CD4-positive, alpha-beta memory T cell (primary cell): ENCODE data around the gene TIMM44. TPM values are rescaled to one million over a fixed set of nuclear protein-coding genes. Genes with fewer than 3 reads are reported as not detected.

Experiments used
- CTCF ChIA-PET: fragments of 350-600 bp; sonication (Branson Sonifier 250); formaldehyde crosslinking; loops from one replicate; lab custom pipeline; 2021; ENCODE audit warnings: inconsistent platforms; ENCODE audit not compliant: partially characterized antibody; lab: Charles Lee
- POLR2A ChIA-PET: fragments of 350-600 bp; sonication (Branson Sonifier 250); formaldehyde crosslinking; loops from one replicate; lab custom pipeline; 2021; ENCODE audit not compliant: partially characterized antibody; lab: Charles Lee
- DNase-seq, 5 donors: peaks; one replicate each; pipeline versions ENCODE4 v3.0.0 to v3.0.0-alpha.2; 2020 to 2022; ENCODE audit warnings: mixed read lengths in 1 of 5
- H3K27ac ChIP-seq: one replicate; pipeline ENCODE4 v1.7.0; 2013; ENCODE audit warnings: low read depth, low read length
- H3K27me3 ChIP-seq: 2 replicates; pipeline ENCODE4 v1.7.0; 2013; ENCODE audit warnings: mild to moderate bottlenecking, low read length, moderate library complexity; ENCODE audit not compliant: insufficient read depth
- H3K36me3 ChIP-seq: 2 replicates; pipeline ENCODE4 v1.7.0; 2013; ENCODE audit warnings: mild to moderate bottlenecking, low read length, moderate library complexity; ENCODE audit not compliant: insufficient read depth
- H3K4me1 ChIP-seq: 2 replicates; pipeline ENCODE4 v1.7.0; 2013; ENCODE audit warnings: mild to moderate bottlenecking, low read length, moderate library complexity; ENCODE audit not compliant: insufficient read depth
- H3K4me3 ChIP-seq, 2 donors: one replicate each; pipeline ENCODE4 v1.7.0; 2013; ENCODE audit warnings: low read length in 2 of 2, mild to moderate bottlenecking in 1 of 2
- H3K9me3 ChIP-seq, 2 donors: one replicate each; pipeline ENCODE4 v1.7.0; 2013; ENCODE audit warnings: low read length in 2 of 2, control low read depth in 1 of 2; ENCODE audit not compliant: control insufficient read depth in 1 of 2
- H3K27ac Mint-ChIP-seq, 7 donors: one replicate each; pipeline ENCODE4 v1.8.0; 2020 to 2021; ENCODE audit warnings: mixed read lengths in 7 of 7, mild to moderate bottlenecking in 6 of 7, inconsistent platforms in 3 of 7, moderate library complexity in 3 of 7
- H3K27me3 Mint-ChIP-seq, 2 donors: one replicate each; pipeline ENCODE4 v1.8.0; 2020 to 2021; ENCODE audit warnings: mixed read lengths in 2 of 2
- H3K36me3 Mint-ChIP-seq, 2 donors: one replicate each; pipeline ENCODE4 v1.8.0; 2020 to 2021; ENCODE audit warnings: mixed read lengths in 2 of 2, inconsistent platforms in 1 of 2, mild to moderate bottlenecking in 1 of 2
- H3K4me1 Mint-ChIP-seq, 4 donors: one replicate each; pipeline ENCODE4 v1.8.0; 2020 to 2021; ENCODE audit warnings: mixed read lengths in 4 of 4, mild to moderate bottlenecking in 1 of 4
- H3K4me3 Mint-ChIP-seq, 8 donors: one replicate each; pipeline ENCODE4 v1.8.0; 2020 to 2021; ENCODE audit warnings: mixed read lengths in 8 of 8, mild to moderate bottlenecking in 7 of 8, moderate library complexity in 6 of 8, inconsistent platforms in 3 of 8
- H3K9me3 Mint-ChIP-seq, 8 donors: one replicate each; pipeline ENCODE4 v1.8.0; 2020 to 2021; ENCODE audit warnings: mixed read lengths in 8 of 8, mild to moderate bottlenecking in 5 of 8, inconsistent platforms in 3 of 8, moderate library complexity in 1 of 8
- intact Hi-C: fragments of 100-400 bp; cut with micrococcal nuclease; formaldehyde crosslinking; loops from one replicate; pipeline ENCODE4 v1.15.1; 2023
- polyA plus RNA-seq, 2 donors: library from polyadenylated mRNA; unstranded; fragments of 300-500 nt; fragmentation: Illumina TruSeq; gene quantifications; one replicate each; pipeline ENCODE4 v1.2.3, GENCODE V29; 2021
- total RNA-seq, 2 experiments: library from RNA; stranded (reverse); gene quantifications; one replicate each; pipeline ENCODE4 v1.2.3, GENCODE V29; 2021

TIMM44 gene
- total and polyA plus RNA-seq, 4 experiments from 2014 or later: 11.6 to 71.9 (median 43.5) TPM

DNA sequence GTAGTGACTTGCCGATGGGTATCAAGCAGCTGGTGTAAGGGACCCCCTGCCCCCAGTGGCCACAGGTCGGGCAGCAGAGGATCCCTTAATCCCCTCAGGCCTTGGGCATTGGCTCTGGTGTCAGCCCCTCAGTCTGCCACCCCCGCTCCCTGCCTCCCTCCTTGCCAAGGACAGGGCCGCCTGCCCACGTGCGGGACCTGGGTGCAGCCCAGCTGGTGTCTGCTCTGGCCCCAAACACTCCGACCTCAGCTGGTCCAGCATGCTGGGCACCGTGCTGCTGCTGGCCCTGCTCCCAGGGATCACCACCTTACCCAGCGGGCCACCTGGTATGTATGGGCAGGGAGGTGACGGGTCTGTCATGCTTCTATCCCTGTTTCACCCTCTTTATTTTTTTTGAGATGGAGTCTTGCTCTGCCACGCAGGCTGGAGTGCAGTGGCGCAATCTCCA lies 28.8 kb downstream of the TIMM44 start, which contains the start of gene TGFBR3L:
TSS of gene TGFBR3L (plus strand) at position 233 of the 448 bp plus-strand sequence.
- intact Hi-C loops: no loop called here
- Histone ChIP-seq H3K4me3 (no peak within 1 kb of the TSS), H3K4me1 (peaks cover 33% of the 10 kb centered on the region), H3K9me3 (no peaks in the 10 kb centered on the region), H3K36me3 (peaks cover 7% of the 10 kb centered on the region), H3K27ac (no peak within 1 kb of the TSS), H3K27me3 (peaks cover 13% of the 10 kb centered on the region)
- ChIA-PET POLR2A (interaction anchor here (2.4 kb wide), 1 partner anchor 11 kb away, joined by 12 read pairs; the partner anchor contains the start of gene MAP2K7), CTCF (no interaction called here)
- Mint-ChIP-seq H3K36me3 (peaks cover 19% of the 10 kb centered on the region in 2 donors), H3K4me1 (peaks cover 6 to 31% (median 19%) of the 10 kb centered on the region in 4 donors), H3K27ac (peak within 1 kb of the TSS in 2 of 7 donors; percentile 37 to 57), H3K27me3 (peaks cover 15 to 21% of the 10 kb centered on the region in 2 donors), H3K4me3 (peak within 1 kb of the TSS; percentile 11 to 72 (median 60)), H3K9me3 (peaks cover 0 to 3% (median 0%) of the 10 kb centered on the region in 8 donors)
- DNase-seq: peak in 1 of 5 donors; percentile 20

- Mint-ChIP-seq H3K4me3 (peak overlapping the region in 1 of 8 donors; percentile 57), H3K27ac (peak overlapping the region in 1 of 7 donors; percentile 21), H3K4me1 (peaks cover 5 to 26% (median 17%) of the 10 kb centered on the region in 4 donors), H3K9me3 (peaks cover 0 to 3% (median 0%) of the 10 kb centered on the region in 8 donors), H3K36me3 (peaks cover 19% of the 10 kb centered on the region in 2 donors), H3K27me3 (peaks cover 14 to 20% of the 10 kb centered on the region in 2 donors)
- Histone ChIP-seq H3K9me3 (no peaks in the 10 kb centered on the region), H3K27me3 (peaks cover 13% of the 10 kb centered on the region), H3K27ac (no peak overlapping the region), H3K36me3 (peaks cover 7% of the 10 kb centered on the region), H3K4me3 (no peak overlapping the region), H3K4me1 (peaks cover 29% of the 10 kb centered on the region)
- ChIA-PET POLR2A (interaction anchor here (2.4 kb wide), 1 partner anchor 10 kb away, joined by 12 read pairs; the partner anchor contains the start of gene MAP2K7), CTCF (no interaction called here)
- intact Hi-C loops: no loop called here
- DNase-seq: peak in 1 of 5 donors; percentile 36
Observed at GRCh38 chr19:7914099-7914498, 29.4 kb downstream of the TIMM44 start.

DNA sequence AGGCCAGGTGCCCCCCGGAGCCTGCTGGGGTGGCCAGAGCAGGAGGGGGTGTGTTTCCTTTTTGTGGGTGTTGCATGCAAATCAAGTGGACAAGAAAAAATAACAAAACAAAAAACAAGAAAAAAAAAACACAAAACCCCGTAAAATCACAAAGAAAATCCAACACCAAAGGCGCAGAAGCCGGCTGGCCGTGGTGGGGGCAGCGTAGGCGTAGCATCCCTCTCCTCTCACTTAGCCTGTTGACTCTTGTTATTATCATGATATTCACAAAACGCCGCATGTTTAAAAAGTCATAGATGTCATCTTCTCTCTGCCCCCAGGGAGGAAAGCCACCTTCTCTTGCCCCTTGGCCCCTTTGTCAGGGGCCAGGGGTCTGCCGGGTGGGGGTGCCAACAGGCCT lies 29.8 kb downstream of the TIMM44 start:
- Histone ChIP-seq H3K27me3 (peaks cover 11% of the 10 kb centered on the region), H3K9me3 (no peaks in the 10 kb centered on the region), H3K4me3 (no peak overlapping the region), H3K36me3 (peaks cover 7% of the 10 kb centered on the region), H3K27ac (no peak overlapping the region), H3K4me1 (peaks cover 26% of the 10 kb centered on the region)
- DNase-seq: no peak
- H3K27ac Mint-ChIP-seq: no peak overlapping the region
- intact Hi-C loops: no loop called here
- H3K36me3 Mint-ChIP-seq: peaks cover 19% of the 10 kb centered on the region in 2 donors
- H3K27me3 Mint-ChIP-seq: peaks cover 14 to 20% of the 10 kb centered on the region in 2 donors
- ChIA-PET POLR2A (interaction anchor here (1.3 kb wide), 1 partner anchor 10 kb away, joined by 4 read pairs; the partner anchor contains the start of gene MAP2K7), CTCF (no interaction called here)
- peaks cover 5 to 25% (median 16%) of the 10 kb centered on the region in 4 donors for H3K4me1 Mint-ChIP-seq
- no peak overlapping the region for H3K4me3 Mint-ChIP-seq
- H3K9me3 Mint-ChIP-seq: peaks cover 0 to 3% (median 0%) of the 10 kb centered on the region in 8 donors

DNA sequence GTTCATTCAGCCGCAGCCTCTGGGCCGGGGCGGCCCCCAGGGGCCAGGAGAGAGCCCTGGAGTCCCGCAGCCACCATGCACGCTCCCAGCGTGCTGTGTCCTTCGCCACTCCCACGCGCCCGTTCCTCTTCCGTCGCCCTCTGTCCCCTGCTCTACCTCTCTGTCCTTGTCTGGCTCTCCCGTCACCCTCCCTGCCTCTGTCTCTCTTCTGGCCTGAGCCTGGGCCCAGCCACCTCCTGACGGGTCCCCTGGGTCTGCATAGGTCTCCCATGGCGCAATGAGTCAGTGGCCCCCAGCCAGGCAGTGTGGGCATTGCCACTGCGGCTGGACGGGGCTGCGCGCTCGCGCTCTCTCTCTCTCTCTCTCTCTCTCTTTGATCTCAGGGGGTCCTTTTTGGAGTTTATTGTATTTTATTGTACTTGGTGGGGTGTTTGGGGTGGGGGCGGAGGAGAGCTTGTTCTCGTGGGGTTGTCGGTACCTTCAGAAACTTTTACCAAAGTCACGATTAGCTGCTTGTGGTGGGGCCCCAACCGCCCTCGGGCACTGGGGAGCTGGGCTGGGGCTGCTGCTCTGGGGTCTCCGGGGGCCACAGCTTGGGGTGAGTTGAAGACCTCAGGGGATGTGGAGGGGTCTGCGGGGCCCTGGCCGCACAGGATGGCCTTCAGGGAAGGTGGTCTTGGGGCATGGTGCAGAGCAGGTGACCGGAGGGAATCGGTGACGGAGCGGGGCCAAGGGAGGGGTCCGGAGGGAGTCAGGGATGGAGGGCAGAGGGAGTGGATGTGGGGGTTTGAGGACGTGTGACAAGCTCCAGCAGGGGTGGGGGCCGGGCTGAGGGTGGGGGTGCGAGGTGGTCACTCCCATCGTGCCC lies 30.5 kb downstream of the TIMM44 start:
- Mint-ChIP-seq H3K4me3 (peak overlapping the region in 1 of 8 donors; percentile 42), H3K4me1 (peaks cover 5 to 18% (median 12%) of the 10 kb centered on the region in 4 donors), H3K27ac (peak overlapping the region in 1 of 7 donors; percentile 27), H3K9me3 (peaks cover 0 to 3% (median 0%) of the 10 kb centered on the region in 8 donors), H3K27me3 (peaks cover 10 to 16% of the 10 kb centered on the region in 2 donors), H3K36me3 (peaks cover 19% of the 10 kb centered on the region in 2 donors)
- Histone ChIP-seq H3K4me3 (no peak overlapping the region), H3K27ac (no peak overlapping the region), H3K4me1 (peaks cover 19% of the 10 kb centered on the region), H3K36me3 (peaks cover 7% of the 10 kb centered on the region), H3K9me3 (no peaks in the 10 kb centered on the region), H3K27me3 (peaks cover 8% of the 10 kb centered on the region)
- CTCF ChIA-PET: interaction anchor here (1.3 kb wide), 1 partner anchor 11 kb away, joined by 3 read pairs; no protein-coding TSS in a partner anchor
- DNase-seq: peak in 1 of 5 donors; percentile 23
- POLR2A ChIA-PET: interaction anchor here (0.6 to 1.3 kb wide), 2 partner anchors 9 to 13 kb away, joined by 3 to 4 read pairs; partner anchors contain the start of gene MAP2K7
- intact Hi-C loops: no loop called here

GRCh38 chr19:7912144-7912696 lies 31.2 kb downstream of the TIMM44 start:
- H3K36me3 ChIP-seq: peaks cover 7% of the 10 kb centered on the region
- H3K4me1 ChIP-seq: peaks cover 19% of the 10 kb centered on the region
- no peak overlapping the region for H3K27ac ChIP-seq
- no peaks in the 10 kb centered on the region for H3K9me3 ChIP-seq
- Mint-ChIP-seq H3K27ac (peak overlapping the region in 1 of 7 donors; percentile 51), H3K36me3 (peaks cover 19% of the 10 kb centered on the region in 2 donors), H3K9me3 (peaks cover 0 to 3% (median 0%) of the 10 kb centered on the region in 8 donors), H3K4me1 (peaks cover 5 to 18% (median 10%) of the 10 kb centered on the region in 4 donors), H3K27me3 (peaks cover 9 to 15% of the 10 kb centered on the region in 2 donors), H3K4me3 (peak overlapping the region in 1 of 8 donors; percentile 43)
- intact Hi-C loops: no loop called here
- peak in 1 of 5 donors; percentile 35 for DNase-seq
- H3K4me3 ChIP-seq: no peak overlapping the region
- CTCF ChIA-PET: interaction anchor here (1.3 kb wide), 1 partner anchor 12 kb away, joined by 3 read pairs; no protein-coding TSS in a partner anchor
- H3K27me3 ChIP-seq: peaks cover 5% of the 10 kb centered on the region
- POLR2A ChIA-PET: interaction anchor here (1.2 to 1.4 kb wide), 2 partner anchors 8 to 43 kb away, joined by 3 to 6 read pairs; partner anchors contain the start of gene SNAPC2

DNA sequence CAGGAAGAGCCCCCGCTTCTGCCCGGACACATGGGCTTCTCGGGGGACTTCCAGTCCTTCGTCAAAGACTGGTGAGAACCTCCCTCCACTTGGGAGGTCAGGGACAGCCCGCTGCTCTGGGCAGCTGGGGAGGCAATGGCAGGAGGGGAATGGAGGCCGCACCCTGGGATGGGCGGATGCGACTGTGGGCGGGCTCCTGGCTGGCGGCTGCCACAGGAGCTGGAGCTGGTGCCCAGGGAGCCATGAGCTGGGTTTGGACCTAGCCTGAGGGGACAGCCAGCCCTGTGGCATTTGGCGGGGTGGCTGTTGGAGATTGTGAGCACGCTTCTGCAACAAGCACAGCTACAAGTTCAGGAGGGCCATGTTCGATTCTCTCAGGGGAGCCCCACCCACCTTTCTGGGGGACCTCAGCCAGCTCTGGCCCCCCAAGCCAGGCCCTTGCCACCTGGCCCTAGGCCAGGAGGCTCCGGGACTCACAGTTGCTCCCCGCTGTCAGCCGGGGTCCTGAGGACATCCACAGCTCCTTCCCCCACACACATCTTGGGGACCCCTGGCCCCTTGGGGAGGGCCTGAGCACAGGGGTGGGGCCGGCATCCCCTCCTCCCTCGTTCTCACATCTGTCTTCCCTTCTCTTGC lies 31.8 kb downstream of the TIMM44 start:
- Histone ChIP-seq H3K4me3 (no peak overlapping the region), H3K9me3 (no peaks in the 10 kb centered on the region), H3K27me3 (no peaks in the 10 kb centered on the region), H3K36me3 (peaks cover 7% of the 10 kb centered on the region), H3K27ac (no peak overlapping the region), H3K4me1 (peaks cover 14% of the 10 kb centered on the region)
- Mint-ChIP-seq H3K4me1 (peaks cover 3 to 16% (median 6%) of the 10 kb centered on the region in 4 donors), H3K4me3 (peak overlapping the region in 1 of 8 donors; percentile 43), H3K27me3 (peaks cover 8 to 12% of the 10 kb centered on the region in 2 donors), H3K36me3 (peaks cover 19% of the 10 kb centered on the region in 2 donors), H3K27ac (peak overlapping the region in 1 of 7 donors; percentile 51), H3K9me3 (no peaks in the 10 kb centered on the region)
- CTCF ChIA-PET: interaction anchor here (1.3 kb wide), 1 partner anchor 12 kb away, joined by 3 read pairs; no protein-coding TSS in a partner anchor
- intact Hi-C loops: no loop called here
- POLR2A ChIA-PET: interaction anchor here (1.2 to 1.4 kb wide), 2 partner anchors 8 to 42 kb away, joined by 3 to 6 read pairs; partner anchors contain the start of gene SNAPC2
- no peak for DNase-seq
